Choroid plexus epithelial cell (primary cell): ENCODE measurements around the gene RAB3GAP2.
A peak's percentile ranks its signal among the peaks of the same experiment; 100 is the strongest.
"Not testable (repeated sequence)": the region's sequence is repeated elsewhere in the genome, so short reads cannot be mapped to it uniquely, and the experiment has no call there.

Experiments
- DNase-seq: peaks from one replicate; pipeline ENCODE4 v3.0.0-alpha.2; 2010; ENCODE audit warnings: low read depth
- H3K4me3 ChIP-seq: 2 replicates; pipeline ENCODE4 v1.5.1; 2011; ENCODE audit warnings: low read depth, mild to moderate bottlenecking, control low read depth, low read length, moderate library complexity
- CTCF ChIP-seq: conservative IDR thresholded peaks from 2 replicates; pipeline ENCODE4 v1.5.1; 2011; ENCODE audit warnings: low read depth, mild to moderate bottlenecking, control low read depth, inconsistent platforms, low read length, moderate library complexity

Gene RAB3GAP2

DNA sequence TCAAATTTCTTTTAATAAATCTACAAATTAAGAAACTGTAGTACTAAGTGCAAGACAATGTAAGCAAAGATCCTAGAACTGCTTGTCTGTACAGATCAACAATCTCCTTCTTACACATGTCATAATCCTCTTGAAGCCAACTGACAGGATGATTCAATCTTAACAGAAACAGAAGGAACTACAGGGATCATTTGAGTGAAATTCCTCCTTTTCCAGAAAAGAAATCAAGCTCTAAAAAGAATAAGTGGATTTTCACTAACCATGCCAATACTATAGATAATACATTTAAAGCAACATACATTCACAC, 53.2 kb downstream of the RAB3GAP2 start:
- no peak for TF ChIP-seq CTCF
- DNase-seq, result no peak
- no peak overlapping the region for H3K4me3 ChIP-seq

DNA sequence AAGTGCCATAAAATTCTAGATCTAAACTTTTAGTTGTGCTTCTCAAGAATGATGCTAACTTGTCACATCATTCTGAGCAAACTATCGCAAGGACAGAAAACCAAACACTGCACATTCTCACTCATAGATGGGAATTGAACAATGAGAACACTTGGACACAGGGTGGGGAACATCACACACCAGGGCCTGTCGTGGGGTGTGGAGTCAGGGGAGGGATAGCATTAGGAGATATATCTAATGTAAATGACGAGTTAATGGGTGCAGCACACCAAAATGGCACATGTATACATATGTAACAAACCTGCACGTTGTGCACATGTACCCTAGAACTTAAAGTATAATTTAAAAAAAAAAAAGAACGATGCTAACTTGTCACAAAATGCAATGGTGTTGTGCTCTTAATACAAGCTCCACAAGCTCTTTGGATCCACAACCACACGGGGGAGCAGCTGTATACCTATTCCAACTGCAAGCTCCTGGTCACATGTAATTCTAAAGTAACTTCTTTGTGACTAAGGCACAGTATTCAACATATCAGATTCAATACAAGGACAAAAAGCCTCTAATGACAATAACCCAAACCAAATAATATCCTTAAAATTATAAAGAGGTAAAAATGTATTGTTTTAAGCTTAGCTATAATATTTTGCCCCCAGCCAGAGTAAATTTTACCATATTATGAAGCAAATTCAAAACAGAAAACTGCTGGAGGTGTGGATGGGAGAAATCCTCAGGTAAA, 53.7 kb downstream of the RAB3GAP2 start:
- H3K4me3 ChIP-seq, result not testable (repeated sequence)
- TF ChIP-seq CTCF, result peak; percentile 81
- DNase-seq, result peak; percentile 91

DNA sequence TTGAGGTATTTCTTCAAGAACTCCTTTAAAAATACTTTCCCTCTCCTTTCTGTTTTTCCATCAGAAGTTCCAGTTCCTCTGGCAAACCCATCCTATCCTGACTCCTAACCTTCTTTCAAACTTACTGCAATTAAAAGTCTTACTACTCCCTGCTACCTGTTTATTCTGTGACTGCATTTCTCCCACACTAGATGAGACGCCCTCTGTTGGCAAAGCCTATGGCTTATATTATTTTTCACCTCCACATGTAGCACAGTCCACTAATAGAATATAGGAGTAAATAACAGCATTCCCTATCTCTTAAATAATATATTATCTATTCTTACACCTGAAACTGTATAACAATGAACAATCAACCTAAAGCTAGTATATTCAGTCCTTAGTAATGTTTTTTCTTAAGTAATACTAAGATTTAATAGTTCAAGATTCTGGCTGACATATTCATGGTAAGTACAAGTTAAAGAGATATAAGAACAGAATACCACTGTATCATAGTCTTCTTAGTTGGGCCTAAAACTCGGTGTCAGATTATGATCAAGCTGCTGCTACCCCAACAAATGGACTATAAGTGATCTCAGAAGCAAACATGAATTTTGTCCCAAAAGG, 54.8 kb downstream of the RAB3GAP2 start:
- peak; percentile 34 for DNase-seq

GRCh38 chr1:220213382-220213983, 58.8 kb downstream of the RAB3GAP2 start:
- DNase-seq, result peak; percentile 26
- no peak for TF ChIP-seq CTCF

More for the DNA sequence above, 54.8 kb downstream of the RAB3GAP2 start:
- no peak overlapping the region for H3K4me3 ChIP-seq
- TF ChIP-seq CTCF, result peak; percentile 58

DNA sequence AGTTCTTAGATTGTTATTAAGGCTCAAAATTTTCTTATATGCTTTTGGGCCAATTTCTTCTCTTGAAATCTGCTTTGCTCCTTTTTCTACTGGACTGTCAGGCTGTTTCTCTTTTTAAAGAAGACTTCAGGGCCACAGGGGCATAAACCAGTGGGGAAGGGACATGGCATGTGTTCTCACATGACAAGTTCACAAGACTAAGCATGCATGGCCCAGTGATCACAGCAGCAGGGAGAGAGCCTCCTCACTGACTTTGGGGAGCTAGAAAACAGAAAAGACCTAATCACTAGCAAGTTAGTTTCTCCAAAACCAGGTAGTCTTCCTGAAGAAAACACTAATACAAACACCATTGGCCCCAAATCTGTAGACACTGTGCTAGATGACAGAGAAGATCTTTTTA, 64.8 kb downstream of the RAB3GAP2 start:
- no peak for DNase-seq
- no peak for TF ChIP-seq CTCF
- no peak overlapping the region for H3K4me3 ChIP-seq

More at GRCh38 chr1:220213382-220213983, 58.8 kb downstream of the RAB3GAP2 start:
- H3K4me3 ChIP-seq, result no peak overlapping the region

- DNase-seq, H3K4me3 ChIP-seq: not testable (repeated sequence)
Observed at GRCh38 chr1:220204758-220205157, 67.5 kb downstream of the RAB3GAP2 start.

- H3K4me3 ChIP-seq, result no peak overlapping the region
- TF ChIP-seq CTCF, result no peak
Observed at GRCh38 chr1:220203816-220204215, 68.4 kb downstream of the RAB3GAP2 start.

More at GRCh38 chr1:220203816-220204215, 68.4 kb downstream of the RAB3GAP2 start:
- no peak for DNase-seq
